Astrocyte (in vitro differentiated cells and primary cell): ENCODE data around the gene MRPL55. TPM values are rescaled to one million over a fixed set of nuclear protein-coding genes. Genes with fewer than 3 reads are reported as not detected.

Experiments
- DNase-seq: peaks from one replicate; pipeline ENCODE4 v3.0.0-alpha.2; 2010; ENCODE audit warnings: low read depth
- FAIRE-seq: peaks from 2 replicates; lab custom pipeline; 2011; peaks lifted over from hg19 to GRCh38; lab: Jason Lieb, UNC
- H2AFZ ChIP-seq: 2 replicates; pipeline ENCODE4 v1.6.0; 2012; ENCODE audit warnings: low read depth, low read length, inconsistent platforms
- H3K27ac ChIP-seq: 2 replicates; pipeline ENCODE4 v1.5.1; 2011; ENCODE audit warnings: low read depth, low read length, inconsistent platforms
- H3K27me3 ChIP-seq: 2 replicates; pipeline ENCODE4 v1.6.0; 2011; ENCODE audit warnings: low read length, inconsistent platforms; ENCODE audit not compliant: insufficient read depth
- H3K36me3 ChIP-seq: 2 replicates; pipeline ENCODE4 v1.5.1; 2011; ENCODE audit warnings: low read length, inconsistent platforms; ENCODE audit not compliant: insufficient read depth
- H3K4me1 ChIP-seq: 2 replicates; pipeline ENCODE4 v1.5.1; 2011; ENCODE audit warnings: low read length, inconsistent platforms; ENCODE audit not compliant: insufficient read depth
- H3K4me2 ChIP-seq: 2 replicates; pipeline ENCODE4 v1.6.0; 2012; ENCODE audit warnings: low read length, inconsistent platforms
- H3K4me3 ChIP-seq: 2 replicates; pipeline ENCODE4 v1.5.1; 2011; ENCODE audit warnings: low read depth, mild to moderate bottlenecking, low read length, inconsistent platforms; ENCODE audit not compliant: insufficient read depth
- H3K79me2 ChIP-seq: 2 replicates; pipeline ENCODE4 v1.6.0; 2012; ENCODE audit warnings: mild to moderate bottlenecking, low read length, inconsistent platforms; ENCODE audit not compliant: insufficient read depth
- H3K9ac ChIP-seq: 2 replicates; pipeline ENCODE4 v1.6.0; 2012; ENCODE audit warnings: mild to moderate bottlenecking, low read length, inconsistent platforms
- H3K9me3 ChIP-seq: 2 replicates; pipeline ENCODE4 v1.5.1; 2012; ENCODE audit warnings: low read depth, mild to moderate bottlenecking, low read length, inconsistent platforms; ENCODE audit not compliant: insufficient read depth
- H4K20me1 ChIP-seq: 2 replicates; pipeline ENCODE4 v1.6.0; 2012; ENCODE audit warnings: low read length, inconsistent platforms; ENCODE audit not compliant: insufficient read depth
- H3K27ac Mint-ChIP-seq: one replicate; pipeline ENCODE4 v1.8.0; 2021; ENCODE audit warnings: mild to moderate bottlenecking, mixed read lengths; ENCODE audit not compliant: unreplicated experiment
- H3K27me3 Mint-ChIP-seq: one replicate; pipeline ENCODE4 v1.8.0; 2021; ENCODE audit warnings: low read depth, mixed read lengths; ENCODE audit not compliant: unreplicated experiment
- H3K36me3 Mint-ChIP-seq: one replicate; pipeline ENCODE4 v1.8.0; 2021; ENCODE audit warnings: low read depth, mixed read lengths; ENCODE audit not compliant: unreplicated experiment
- H3K4me1 Mint-ChIP-seq: one replicate; pipeline ENCODE4 v1.8.0; 2021; ENCODE audit warnings: low read depth, mixed read lengths; ENCODE audit not compliant: unreplicated experiment
- H3K4me3 Mint-ChIP-seq: one replicate; pipeline ENCODE4 v1.8.0; 2021; ENCODE audit warnings: mild to moderate bottlenecking, moderate library complexity, mixed read lengths; ENCODE audit not compliant: unreplicated experiment
- H3K9me3 Mint-ChIP-seq: one replicate; pipeline ENCODE4 v1.8.0; 2021; ENCODE audit warnings: mild to moderate bottlenecking, mixed read lengths; ENCODE audit not compliant: unreplicated experiment
- EZH2 ChIP-seq: IDR thresholded peaks from 2 replicates; pipeline ENCODE4 v1.6.1; 2012; ENCODE audit warnings: mild to moderate bottlenecking, low read length, inconsistent platforms; ENCODE audit not compliant: insufficient read depth
- total RNA-seq: library from RNA; stranded (reverse); gene quantifications from 2 replicates; pipeline ENCODE4 v1.2.1, GENCODE V29; 2021
- TF ChIP-seq, protein P1 (sequence below): IDR thresholded peaks from 2 replicates; pipeline ENCODE4 v1.5.1; 2011; ENCODE audit warnings: low read depth, mild to moderate bottlenecking, inconsistent platforms, low read length, moderate library complexity; ENCODE audit not compliant: insufficient read depth

MRPL55 gene
- total RNA-seq, 1 donor from 2014 or later: 50.8 TPM

GRCh38 chr1:228098323-228098931, 10.7 kb downstream of the MRPL55 start:
- H3K27ac ChIP-seq: no peak overlapping the region
- Mint-ChIP-seq H3K27ac (no peak overlapping the region), H3K36me3 (peaks cover 17% of the 10 kb centered on the region), H3K9me3 (peaks cover 3% of the 10 kb centered on the region), H3K4me3 (no peak overlapping the region), H3K4me1 (peaks cover 23% of the 10 kb centered on the region), H3K27me3 (no peaks in the 10 kb centered on the region)
- H3K4me1 ChIP-seq: peaks cover 1% of the 10 kb centered on the region
- H2AFZ ChIP-seq: no peak overlapping the region
- H3K79me2 ChIP-seq: peaks cover 94% of the 10 kb centered on the region
- H3K4me2 ChIP-seq: no peak overlapping the region
- no peak for TF ChIP-seq EZH2
- H4K20me1 ChIP-seq: peaks cover 86% of the 10 kb centered on the region
- peaks cover 15% of the 10 kb centered on the region for H3K36me3 ChIP-seq
- no peak for DNase-seq
- no peak for FAIRE-seq
- no peak overlapping the region for H3K4me3 ChIP-seq
- no peaks in the 10 kb centered on the region for H3K27me3 ChIP-seq
- H3K9me3 ChIP-seq: peaks cover 10% of the 10 kb centered on the region
- no peak overlapping the region for H3K9ac ChIP-seq

DNA sequence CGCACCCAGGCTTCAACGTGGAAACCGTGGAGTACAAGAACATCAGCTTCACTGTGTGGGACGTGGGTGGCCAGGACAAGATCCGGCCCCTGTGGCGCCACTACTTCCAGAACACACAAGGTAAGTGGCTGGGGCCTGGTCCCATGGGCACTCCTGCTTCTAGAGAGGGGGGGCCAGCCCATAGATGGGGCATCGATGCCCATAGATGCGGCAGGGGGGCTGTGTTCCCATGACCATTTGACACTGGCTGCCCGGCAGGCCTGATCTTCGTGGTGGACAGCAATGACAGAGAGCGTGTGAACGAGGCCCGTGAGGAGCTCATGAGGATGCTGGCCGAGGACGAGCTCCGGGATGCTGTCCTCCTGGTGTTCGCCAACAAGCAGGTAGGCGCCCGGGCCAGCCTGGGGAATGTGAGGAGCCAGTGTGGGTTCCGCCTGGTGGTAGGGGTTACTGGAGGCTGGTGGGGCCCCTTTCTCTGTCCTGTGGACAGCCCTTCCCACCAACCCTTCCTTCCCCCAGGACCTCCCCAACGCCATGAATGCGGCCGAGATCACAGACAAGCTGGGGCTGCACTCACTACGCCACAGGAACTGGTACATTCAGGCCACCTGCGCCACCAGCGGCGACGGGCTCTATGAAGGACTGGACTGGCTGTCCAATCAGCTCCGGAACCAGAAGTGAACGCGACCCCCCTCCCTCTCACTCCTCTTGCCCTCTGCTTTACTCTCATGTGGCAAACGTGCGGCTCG, 11.6 kb downstream of the MRPL55 start:
- Histone ChIP-seq H3K4me3 (no peak overlapping the region), H3K27ac (no peak overlapping the region), H3K9ac (no peak overlapping the region), H3K27me3 (no peaks in the 10 kb centered on the region), H2AFZ (no peak overlapping the region), H3K36me3 (peaks cover 15% of the 10 kb centered on the region), H3K4me2 (no peak overlapping the region), H3K79me2 (peaks cover 99% of the 10 kb centered on the region), H3K4me1 (no peaks in the 10 kb centered on the region), H4K20me1 (peaks cover 95% of the 10 kb centered on the region), H3K9me3 (peaks cover 10% of the 10 kb centered on the region)
- peaks cover 3% of the 10 kb centered on the region for H3K9me3 Mint-ChIP-seq
- peaks cover 26% of the 10 kb centered on the region for H3K4me1 Mint-ChIP-seq
- no peak overlapping the region for H3K27ac Mint-ChIP-seq
- no peak for FAIRE-seq
- H3K27me3 Mint-ChIP-seq: no peaks in the 10 kb centered on the region
- H3K4me3 Mint-ChIP-seq: no peak overlapping the region
- H3K36me3 Mint-ChIP-seq: peaks cover 17% of the 10 kb centered on the region
- DNase-seq: no peak
- TF ChIP-seq, protein P1, sequence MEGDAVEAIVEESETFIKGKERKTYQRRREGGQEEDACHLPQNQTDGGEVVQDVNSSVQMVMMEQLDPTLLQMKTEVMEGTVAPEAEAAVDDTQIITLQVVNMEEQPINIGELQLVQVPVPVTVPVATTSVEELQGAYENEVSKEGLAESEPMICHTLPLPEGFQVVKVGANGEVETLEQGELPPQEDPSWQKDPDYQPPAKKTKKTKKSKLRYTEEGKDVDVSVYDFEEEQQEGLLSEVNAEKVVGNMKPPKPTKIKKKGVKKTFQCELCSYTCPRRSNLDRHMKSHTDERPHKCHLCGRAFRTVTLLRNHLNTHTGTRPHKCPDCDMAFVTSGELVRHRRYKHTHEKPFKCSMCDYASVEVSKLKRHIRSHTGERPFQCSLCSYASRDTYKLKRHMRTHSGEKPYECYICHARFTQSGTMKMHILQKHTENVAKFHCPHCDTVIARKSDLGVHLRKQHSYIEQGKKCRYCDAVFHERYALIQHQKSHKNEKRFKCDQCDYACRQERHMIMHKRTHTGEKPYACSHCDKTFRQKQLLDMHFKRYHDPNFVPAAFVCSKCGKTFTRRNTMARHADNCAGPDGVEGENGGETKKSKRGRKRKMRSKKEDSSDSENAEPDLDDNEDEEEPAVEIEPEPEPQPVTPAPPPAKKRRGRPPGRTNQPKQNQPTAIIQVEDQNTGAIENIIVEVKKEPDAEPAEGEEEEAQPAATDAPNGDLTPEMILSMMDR: no peak

DNA sequence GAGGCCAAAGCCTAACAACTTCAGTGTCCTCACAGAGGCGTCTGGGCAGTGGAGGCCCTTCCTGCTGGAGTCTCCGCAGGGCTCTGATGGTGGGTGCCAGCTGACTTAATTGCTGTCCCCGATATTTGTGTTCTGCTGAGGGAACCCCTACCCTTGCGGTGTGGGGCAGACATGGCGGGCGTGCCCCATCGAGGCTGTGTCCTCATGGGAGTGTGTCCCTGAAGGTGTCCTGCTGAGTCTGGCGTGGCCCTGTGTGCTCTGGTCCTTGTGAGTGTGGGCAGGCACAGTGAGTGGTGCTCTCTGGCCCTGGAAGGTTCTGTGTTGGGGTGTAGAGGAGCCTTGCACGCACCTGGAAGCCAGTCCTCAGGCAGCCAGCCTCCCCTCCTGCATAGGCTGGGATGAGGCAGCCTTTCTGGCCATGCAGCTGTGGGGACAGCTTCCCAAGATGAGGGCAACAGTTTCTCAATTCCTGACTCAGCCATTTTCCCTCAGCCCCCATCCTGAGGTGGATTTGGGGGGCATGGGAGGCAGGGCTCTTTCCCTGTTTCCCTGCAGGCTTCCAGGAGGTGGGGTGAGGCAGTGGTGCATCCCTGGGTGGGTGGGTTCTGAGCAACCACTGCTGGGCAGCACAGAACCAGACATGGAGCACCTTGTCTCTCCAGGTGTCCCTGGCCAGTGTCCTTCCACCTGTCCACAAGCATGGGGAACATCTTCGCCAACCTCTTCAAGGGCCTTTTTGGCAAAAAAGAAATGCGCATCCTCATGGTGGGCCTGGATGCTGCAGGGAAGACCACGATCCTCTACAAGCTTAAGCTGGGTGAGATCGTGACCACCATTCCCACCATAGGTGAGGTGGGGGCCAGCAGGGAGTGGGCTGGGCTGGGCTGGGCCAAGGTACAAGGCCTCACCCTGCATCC, 12.4 kb downstream of the MRPL55 start:
- Histone ChIP-seq H4K20me1 (peaks cover 100% of the 10 kb centered on the region), H2AFZ (no peak overlapping the region), H3K9ac (no peak overlapping the region), H3K27me3 (no peaks in the 10 kb centered on the region), H3K9me3 (peaks cover 10% of the 10 kb centered on the region), H3K27ac (no peak overlapping the region), H3K36me3 (peaks cover 16% of the 10 kb centered on the region), H3K4me1 (no peaks in the 10 kb centered on the region), H3K79me2 (peaks cover 99% of the 10 kb centered on the region), H3K4me3 (no peak overlapping the region), H3K4me2 (no peak overlapping the region)
- peaks cover 3% of the 10 kb centered on the region for H3K9me3 Mint-ChIP-seq
- TF ChIP-seq, protein P1: no peak
- TF ChIP-seq EZH2: no peak
- H3K27ac Mint-ChIP-seq: no peak overlapping the region
- DNase-seq (no peak), FAIRE-seq (no peak)
- H3K4me3 Mint-ChIP-seq: no peak overlapping the region
- H3K4me1 Mint-ChIP-seq: peaks cover 33% of the 10 kb centered on the region
- H3K36me3 Mint-ChIP-seq: peaks cover 17% of the 10 kb centered on the region
- no peaks in the 10 kb centered on the region for H3K27me3 Mint-ChIP-seq
